ENCODE data around the gene VARS1. TPM values are rescaled to one million over a fixed set of nuclear protein-coding genes. Genes with fewer than 3 reads are reported as not detected.

The VARS1 gene
- total RNA-seq, 2 experiments from 2014 or later: 68.2 to 75.3 TPM

DNA sequence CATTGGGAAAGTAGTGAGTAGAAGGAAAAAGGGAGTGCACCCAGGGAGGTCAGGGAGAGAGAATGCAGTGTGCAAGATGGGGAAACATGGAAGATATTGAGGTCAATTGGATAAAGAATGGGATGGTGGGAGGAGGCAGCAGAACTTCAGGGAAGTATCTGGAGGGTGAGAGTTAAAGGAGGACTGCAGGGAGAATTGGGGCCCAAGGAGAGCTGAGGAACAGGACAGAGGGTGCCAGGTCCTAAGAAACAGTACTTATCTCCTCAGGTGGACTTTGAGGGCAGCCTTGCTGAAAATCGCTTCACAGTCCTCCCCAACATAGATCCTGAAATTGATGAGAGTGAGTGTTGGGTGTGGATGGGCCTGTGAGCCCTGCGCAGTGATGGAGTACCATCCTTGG lies 37.3 kb downstream of the VARS1 start:
- Mint-ChIP-seq H3K27me3 (no peaks in the 10 kb centered on the region), H3K9me3 (no peaks in the 10 kb centered on the region), H3K27ac (peak overlapping the region; percentile 53), H3K4me3 (no peak overlapping the region), H3K4me1 (peaks cover 7% of the 10 kb centered on the region), H3K36me3 (peaks cover 21% of the 10 kb centered on the region)
- DNase-seq: no peak
- POLR2A ChIA-PET: interaction anchor here (0.6 to 2.0 kb wide), 2 partner anchors 13 to 18 kb away, joined by 3 to 5 read pairs; partner anchors contain the start of gene MSH5
- no peak for ATAC-seq (ENCODE audit: low read depth)

DNA sequence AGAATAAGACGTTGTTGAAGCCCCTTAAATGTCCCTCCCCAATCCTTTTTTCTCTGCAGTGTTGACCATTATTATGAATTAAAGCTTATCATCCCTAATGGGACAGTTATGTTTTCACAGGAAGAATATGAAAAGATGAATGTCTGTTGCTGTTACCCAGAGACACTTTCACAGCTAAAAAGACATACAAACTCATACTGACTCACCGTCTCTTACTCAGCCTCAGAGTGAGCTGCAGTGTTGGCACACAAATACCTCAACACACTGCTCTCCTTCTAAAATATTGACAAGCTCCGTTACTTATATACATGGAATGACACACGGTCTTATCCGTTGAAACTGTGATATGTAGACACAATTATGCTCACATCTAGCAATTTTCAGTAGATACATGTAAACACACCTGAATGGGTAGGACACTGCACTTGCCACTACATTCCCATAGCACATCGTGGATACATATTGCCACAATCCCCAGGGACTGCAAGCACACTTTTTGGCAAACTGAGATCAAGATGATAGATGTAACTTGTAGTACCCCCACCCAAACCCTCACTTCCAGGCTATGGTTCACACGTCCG lies 42.7 kb downstream of the VARS1 start:
- Mint-ChIP-seq H3K27ac (no peak overlapping the region), H3K36me3 (peaks cover 12% of the 10 kb centered on the region), H3K4me3 (no peak overlapping the region), H3K27me3 (no peaks in the 10 kb centered on the region), H3K4me1 (no peaks in the 10 kb centered on the region), H3K9me3 (no peaks in the 10 kb centered on the region)
- DNase-seq: no peak
- no peak for ATAC-seq (ENCODE audit: low read depth)
- POLR2A ChIA-PET: interaction anchor here (1.1 to 2.4 kb wide), 2 partner anchors 12 to 30 kb away, joined by 8 to 13 read pairs; partner anchors contain the start of genes MPIG6B and MSH5

DNA sequence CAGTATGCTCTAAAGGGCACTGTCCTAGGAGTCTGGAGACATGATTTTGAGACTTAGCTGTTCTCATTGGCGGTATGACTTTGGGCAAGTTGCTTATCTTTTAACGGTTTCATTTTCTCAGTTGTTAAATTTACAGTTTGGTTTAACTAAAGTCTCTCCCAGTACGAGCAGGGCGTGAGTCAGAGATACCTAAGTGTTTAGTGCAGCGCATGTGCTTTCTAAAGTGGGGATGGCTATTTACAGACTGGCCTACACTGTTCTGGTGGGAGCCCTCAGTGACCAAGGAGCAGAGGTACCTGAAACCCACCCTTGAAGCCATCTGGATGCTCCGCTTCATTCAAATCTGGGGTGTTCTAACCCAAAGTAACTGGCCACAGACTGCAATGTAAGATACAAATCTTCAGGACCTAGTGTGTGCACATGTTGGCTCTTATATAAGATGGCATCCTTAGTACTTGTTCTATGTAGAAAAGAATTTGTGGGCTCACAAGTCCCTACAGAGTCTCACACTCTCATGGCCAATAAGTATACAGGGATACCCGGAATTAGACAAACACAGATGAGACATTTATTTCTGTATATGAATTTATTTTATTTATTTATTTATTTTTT lies 45.0 kb downstream of the VARS1 start:
- Mint-ChIP-seq H3K4me1 (peaks cover 3% of the 10 kb centered on the region), H3K27me3 (no peaks in the 10 kb centered on the region), H3K4me3 (no peak overlapping the region), H3K27ac (no peak overlapping the region), H3K36me3 (peaks cover 14% of the 10 kb centered on the region), H3K9me3 (no peaks in the 10 kb centered on the region)
- ATAC-seq (ENCODE audit: low read depth) (no peak), DNase-seq (no peak)
- POLR2A ChIA-PET: no interaction called here

DNA sequence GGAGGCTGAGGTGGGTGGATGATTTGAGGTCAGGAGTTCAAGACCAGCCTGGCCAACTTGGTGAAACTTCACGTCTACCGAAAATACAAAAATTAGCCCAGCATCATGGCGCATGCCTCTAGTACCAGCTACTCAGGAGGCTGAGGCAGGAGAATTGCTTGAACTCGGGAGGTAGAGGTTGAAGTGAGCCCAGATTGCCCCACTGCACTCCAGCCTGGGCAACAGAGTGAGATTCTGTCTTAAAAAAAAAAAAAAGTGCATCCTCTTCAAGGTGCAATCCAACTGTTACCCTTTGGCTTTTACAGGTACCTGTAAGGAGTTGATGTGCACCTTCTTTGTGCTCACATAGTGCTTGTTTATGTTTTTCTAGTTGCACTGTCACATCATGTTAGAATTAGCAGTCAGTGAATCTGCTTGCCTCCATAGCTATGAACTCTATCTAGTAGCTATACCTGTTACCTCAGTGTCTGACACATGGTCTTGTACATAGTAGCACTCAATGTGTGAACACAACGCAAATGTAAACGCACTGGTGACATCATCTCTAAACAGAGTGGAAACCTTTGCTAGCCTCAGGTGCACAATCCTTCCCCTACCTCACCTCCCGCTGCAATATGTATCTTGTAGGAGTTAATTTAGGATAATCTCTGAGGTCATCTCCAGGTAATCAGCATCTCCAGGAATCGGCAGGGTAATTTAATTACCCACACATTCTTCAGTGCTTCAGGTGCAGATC lies 46.1 kb downstream of the VARS1 start:
- POLR2A ChIA-PET: interaction anchor here (0.7 kb wide), 1 partner anchor 13 kb away, joined by 3 read pairs; the partner anchor contains the start of gene CLIC1
- Mint-ChIP-seq H3K4me1 (peaks cover 3% of the 10 kb centered on the region), H3K27me3 (no peaks in the 10 kb centered on the region), H3K9me3 (no peaks in the 10 kb centered on the region), H3K27ac (no peak overlapping the region), H3K4me3 (no peak overlapping the region), H3K36me3 (peaks cover 20% of the 10 kb centered on the region)
- DNase-seq (no peak), ATAC-seq (ENCODE audit: low read depth) (no peak)

Other genes with a start within 250 kb of the VARS1 start
- 1 to 10 TPM; 4.5 to 5.5 TPM for gene ATP6V1G2, start 249.1 kb downstream of the VARS1 start, total RNA-seq
- 10 to 100 TPM; 15.4 to 17.6 TPM for gene NFKBIL1, start 248.1 kb downstream of the VARS1 start, total RNA-seq
- gene LTA, start 223.5 kb downstream of the VARS1 start, total RNA-seq: 10 to 100 TPM; 15.2 to 16.7 TPM
- gene TNF, start 220.2 kb downstream of the VARS1 start, total RNA-seq: 10 to 100 TPM; 18.5 to 18.6 TPM
- gene LTB, start 213.3 kb downstream of the VARS1 start, total RNA-seq: 100 to 1,000 TPM; 426 to 431 TPM
- 100 to 1,000 TPM in 1 of 2 experiments, 10 to 100 TPM in 1; 91.8 to 105 TPM for gene LST1, start 209.5 kb downstream of the VARS1 start, total RNA-seq
- 10 to 100 TPM; 69.7 to 70.0 TPM for gene NCR3, start 202.7 kb downstream of the VARS1 start, total RNA-seq
- 100 to 1,000 TPM; 117 to 118 TPM for gene AIF1, start 180.5 kb downstream of the VARS1 start, total RNA-seq
- gene PRRC2A, start 175.0 kb downstream of the VARS1 start, total RNA-seq: 100 to 1,000 TPM; 257 to 278 TPM
- 100 to 1,000 TPM; 242 to 251 TPM for gene BAG6, start 143.1 kb downstream of the VARS1 start, total RNA-seq
- gene APOM, start 139.9 kb downstream of the VARS1 start, total RNA-seq: 1 to 10 TPM; 3.1 to 4.6 TPM
- gene C6orf47, start 135.0 kb downstream of the VARS1 start, total RNA-seq: 10 to 100 TPM; 30.7 to 32.2 TPM
- gene GPANK1, start 130.8 kb downstream of the VARS1 start, total RNA-seq: 10 to 100 TPM; 30.7 to 32.0 TPM
- gene CSNK2B, start 129.7 kb downstream of the VARS1 start, total RNA-seq: 100 to 1,000 TPM; 206 to 216 TPM
- 10 to 100 TPM; 33.8 to 36.4 TPM for gene LY6G5B, start 125.8 kb downstream of the VARS1 start, total RNA-seq
- gene LY6G5C, start 114.7 kb downstream of the VARS1 start, total RNA-seq: 1 to 10 TPM; 3.5 to 4.6 TPM
- 10 to 100 TPM; 57.8 to 64.0 TPM for gene ABHD16A, start 92.4 kb downstream of the VARS1 start, total RNA-seq
- gene LY6G6F, start 88.9 kb downstream of the VARS1 start, total RNA-seq: not detected
- not detected for gene LY6G6D, start 80.4 kb downstream of the VARS1 start, total RNA-seq
- gene LY6G6C, start 74.0 kb downstream of the VARS1 start, total RNA-seq: not detected
- 1 to 10 TPM; 1.2 to 1.5 TPM for gene MPIG6B, start 72.4 kb downstream of the VARS1 start, total RNA-seq
- gene DDAH2, start 66.5 kb downstream of the VARS1 start, total RNA-seq: 10 to 100 TPM; 28.3 to 29.1 TPM
- gene CLIC1, start 59.2 kb downstream of the VARS1 start, total RNA-seq: 100 to 1,000 TPM; 425 to 456 TPM
- 10 to 100 TPM; 59.2 to 68.2 TPM for gene MSH5, start 55.7 kb downstream of the VARS1 start, total RNA-seq
- gene SAPCD1, start 33.1 kb downstream of the VARS1 start, total RNA-seq: 10 to 100 TPM; 13.1 to 18.1 TPM
- 1 to 10 TPM; 5.2 to 5.7 TPM for gene VWA7, start 18.4 kb downstream of the VARS1 start, total RNA-seq
- 10 to 100 TPM; 89.9 to 97.9 TPM for gene LSM2, start 11.2 kb upstream of the VARS1 start, total RNA-seq
- 1 to 10 TPM; 3.3 to 4.5 TPM for gene HSPA1L, start 19.5 kb upstream of the VARS1 start, total RNA-seq
- 10 to 100 TPM; 62.2 to 63.5 TPM for gene HSPA1A, start 19.8 kb upstream of the VARS1 start, total RNA-seq
- gene HSPA1B, start 32.0 kb upstream of the VARS1 start, total RNA-seq: 10 to 100 TPM; 49.0 to 55.7 TPM
- 10 to 100 TPM; 15.5 to 16.4 TPM for gene NEU1, start 67.1 kb upstream of the VARS1 start, total RNA-seq
- gene SLC44A4, start 83.2 kb upstream of the VARS1 start, total RNA-seq: not detected
- gene EHMT2, start 101.9 kb upstream of the VARS1 start, total RNA-seq: 10 to 100 TPM; 77.5 to 80.6 TPM
- 1 to 10 TPM; 1.4 to 1.9 TPM for gene ZBTB12, start 106.3 kb upstream of the VARS1 start, total RNA-seq
- gene C2, start 132.0 kb upstream of the VARS1 start, total RNA-seq: 1 to 10 TPM; 2.1 to 2.2 TPM
- gene CFB, start 150.3 kb upstream of the VARS1 start, total RNA-seq: 1 to 10 TPM; 1.2 to 2.1 TPM
- gene NELFE, start 163.2 kb upstream of the VARS1 start, total RNA-seq: 10 to 100 TPM; 61.3 to 62.5 TPM
- gene SKIC2, start 163.4 kb upstream of the VARS1 start, total RNA-seq: 100 to 1,000 TPM; 102 to 112 TPM
- 10 to 100 TPM; 22.4 to 28.6 TPM for gene DXO, start 176.4 kb upstream of the VARS1 start, total RNA-seq
- gene C4A, start 186.3 kb upstream of the VARS1 start, total RNA-seq: 1 to 10 TPM; 3.4 to 6.7 TPM
- 1 to 10 TPM; 4.1 to 5.7 TPM for gene C4B, start 219.0 kb upstream of the VARS1 start, total RNA-seq
- gene CYP21A2, start 242.7 kb upstream of the VARS1 start, total RNA-seq: under 1 TPM; 0.43 to 0.72 TPM

All from activated naive CD8-positive, alpha-beta T cell treated with anti-CD3 and anti-CD28 coated beads, Interleukin-2, amount 10 ng/mL, durations not matched to agents 7 days and 5 days (primary cell).